Activated effector memory CD4-positive, alpha-beta T cell treated with Interleukin-2 at 50 U/mL for 16 hours (primary cell): ENCODE results near the gene CCDC186.
A peak's percentile ranks its signal among the peaks of the same experiment; 100 is the strongest.

Experiments
- DNase-seq: peaks from one replicate; pipeline ENCODE4 v3.0.0-alpha.2; 2020

The CCDC186 gene

GRCh38 chr10:114103284-114103683, 70.7 kb downstream of the CCDC186 start:
- no peak for DNase-seq

- no peak for DNase-seq
These were observed 71.7 kb downstream of the CCDC186 start for GRCh38 chr10:114102256-114102655.

DNA sequence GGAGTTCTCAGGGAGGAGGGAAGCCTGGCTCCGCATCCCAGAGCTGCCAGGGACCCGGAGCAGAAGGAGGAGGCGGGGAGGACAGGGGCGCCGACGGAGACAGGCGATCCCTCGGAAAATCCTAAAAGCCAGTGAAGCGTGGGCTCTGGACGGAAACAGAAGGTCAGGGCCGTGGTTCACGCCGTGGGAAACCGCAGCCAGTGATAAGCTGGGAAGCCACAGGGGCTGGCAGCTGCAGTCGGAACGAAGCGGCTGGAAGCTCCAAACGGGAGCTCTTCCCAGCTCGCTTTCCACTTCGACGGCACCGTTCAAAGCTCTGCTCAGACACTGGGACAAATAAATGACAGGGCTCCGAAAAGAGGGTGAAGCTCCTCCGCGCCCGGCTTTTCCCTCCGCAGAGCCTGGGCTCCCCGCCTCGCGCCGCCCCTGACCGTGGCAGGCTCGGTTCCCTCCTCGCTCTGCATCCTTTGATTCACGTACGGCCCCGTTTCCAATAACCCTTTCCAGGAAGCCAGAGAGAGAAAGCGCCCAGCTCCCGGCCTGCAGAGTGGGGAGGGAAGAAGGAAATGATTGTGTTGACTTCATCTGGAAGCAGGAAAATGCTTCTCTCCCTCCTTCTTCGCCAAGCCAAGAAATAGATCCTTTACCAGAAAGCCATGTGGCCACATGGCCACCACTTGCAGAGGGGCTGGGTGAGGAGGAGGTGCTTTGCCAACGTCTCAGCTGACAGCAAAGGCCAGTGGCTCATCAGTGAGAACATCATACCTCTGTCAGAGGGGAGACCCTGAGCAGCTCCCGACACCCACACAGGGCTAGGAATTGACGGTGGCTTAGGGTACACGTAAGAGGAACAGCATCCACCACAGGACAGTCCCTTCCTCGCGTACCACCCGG, 72.9 kb downstream of the CCDC186 start:
- no peak for DNase-seq

- no peak for DNase-seq
These were observed 77.1 kb downstream of the CCDC186 start for GRCh38 chr10:114096864-114097263.

DNA sequence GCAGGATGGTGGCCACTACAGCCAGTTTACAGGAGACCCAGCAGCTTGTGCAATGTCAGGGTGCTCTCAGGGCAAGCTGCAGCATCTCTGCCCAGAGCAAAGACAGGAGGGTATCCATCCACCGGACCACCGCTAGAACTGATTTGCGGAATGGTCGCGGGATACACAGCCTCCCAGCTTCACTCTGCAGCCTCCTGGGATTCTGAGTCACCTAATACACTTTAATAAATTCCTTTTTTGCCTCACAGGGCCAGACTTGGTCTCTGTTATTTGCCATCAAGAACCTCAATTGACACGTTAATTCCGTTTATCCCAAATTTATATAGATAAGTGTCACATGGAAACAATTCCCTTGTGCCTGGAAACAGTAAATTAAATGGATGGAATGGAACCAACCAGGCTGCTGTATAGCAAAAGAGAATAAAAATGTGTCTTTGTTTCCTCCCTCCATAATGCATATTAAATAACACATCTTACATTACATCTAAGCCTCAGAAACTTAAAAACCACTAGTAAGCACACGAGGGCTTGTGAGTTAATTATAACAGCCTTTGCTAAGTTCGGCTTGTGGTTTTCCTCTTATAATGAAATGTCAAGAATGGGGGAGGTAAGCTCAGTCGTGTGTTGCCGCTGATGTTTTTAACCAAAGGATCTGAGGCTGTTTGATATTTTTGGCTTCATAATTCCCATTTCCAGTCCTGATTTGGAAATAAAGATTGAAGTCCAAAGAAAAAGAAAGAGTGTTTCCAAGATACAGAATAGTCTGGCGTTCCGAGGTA, 78.3 kb downstream of the CCDC186 start:
- no peak for DNase-seq

DNA sequence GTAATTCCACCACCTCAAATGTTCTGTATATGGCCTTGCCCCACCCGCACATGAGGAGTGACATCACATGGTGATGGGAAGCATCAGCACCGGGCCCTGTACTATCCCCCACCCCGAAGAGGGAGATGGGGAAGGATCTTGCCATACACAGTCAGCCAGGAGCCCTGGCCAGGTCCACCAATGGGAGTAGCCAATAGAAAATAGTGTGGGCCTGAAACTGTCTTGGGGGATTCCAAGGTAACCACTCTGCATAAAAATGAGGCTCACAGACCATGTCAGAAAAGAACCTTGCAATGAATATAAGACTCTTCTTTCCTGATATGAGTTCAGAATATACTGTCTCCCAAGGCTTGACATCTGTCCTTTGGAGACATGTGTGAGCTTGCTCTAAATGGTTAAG, 79.2 kb downstream of the CCDC186 start:
- DNase-seq, result no peak

DNA sequence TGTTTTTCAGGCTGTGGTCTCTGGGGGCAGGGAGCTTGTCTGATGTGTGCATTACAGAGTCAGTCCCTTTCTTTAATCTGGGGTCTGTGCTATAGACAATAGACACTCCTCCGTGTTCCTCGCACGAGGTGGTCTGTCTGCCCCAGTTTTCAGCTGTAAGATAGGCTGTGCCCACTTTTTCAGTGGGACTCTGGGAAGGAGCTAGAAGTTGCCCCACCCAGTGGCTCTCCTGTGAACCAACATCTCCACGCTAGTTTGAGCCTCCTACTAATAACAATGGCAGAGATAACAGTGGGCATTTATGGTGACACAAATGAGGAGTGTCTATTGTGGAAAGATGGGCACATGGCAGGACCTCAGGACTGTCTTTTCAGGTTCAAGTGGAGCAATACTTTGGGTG, 86.3 kb downstream of the CCDC186 start:
- DNase-seq, result no peak

- DNase-seq, result no peak
These were observed 86.7 kb downstream of the CCDC186 start for GRCh38 chr10:114087255-114087654.

DNA sequence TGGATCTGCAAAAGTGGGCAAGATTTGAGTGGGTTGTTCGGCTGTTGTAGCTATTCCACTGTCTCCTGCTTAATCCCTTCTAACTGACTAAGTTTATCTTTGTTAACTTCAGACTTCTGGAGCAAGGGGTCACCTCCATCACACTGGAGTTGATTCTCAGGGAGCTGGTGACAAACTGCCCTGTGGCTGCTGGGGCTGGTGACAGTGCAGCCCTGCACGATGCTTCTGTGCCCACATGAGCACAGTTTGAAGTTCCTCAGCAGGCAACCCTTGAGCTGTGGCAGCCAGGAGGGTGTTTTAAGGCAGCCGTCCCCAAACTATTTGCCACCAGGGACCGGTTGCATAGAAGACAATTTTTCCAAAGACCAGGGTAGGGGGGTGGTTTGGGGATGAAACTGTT, 89.8 kb downstream of the CCDC186 start:
- DNase-seq, result no peak

DNA sequence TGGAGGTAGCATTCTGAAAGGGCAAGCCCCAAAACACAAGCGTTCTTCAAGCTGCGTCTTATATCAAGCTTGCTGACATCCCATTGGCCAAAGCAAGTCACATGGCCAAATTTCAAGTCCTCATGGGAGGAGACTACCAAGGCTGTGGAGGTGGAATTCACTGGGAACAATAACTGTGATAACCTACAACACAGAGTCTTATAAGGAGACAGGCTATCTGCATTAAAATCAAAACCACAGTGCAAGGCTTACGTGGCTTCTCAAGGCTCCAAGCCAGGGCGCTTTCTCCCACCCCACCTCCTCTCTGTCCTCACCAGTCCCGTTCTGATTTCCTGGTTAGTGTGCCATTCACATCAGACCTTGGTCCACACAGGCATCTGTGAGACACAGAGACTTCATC, 91.0 kb downstream of the CCDC186 start:
- DNase-seq, result no peak

DNA sequence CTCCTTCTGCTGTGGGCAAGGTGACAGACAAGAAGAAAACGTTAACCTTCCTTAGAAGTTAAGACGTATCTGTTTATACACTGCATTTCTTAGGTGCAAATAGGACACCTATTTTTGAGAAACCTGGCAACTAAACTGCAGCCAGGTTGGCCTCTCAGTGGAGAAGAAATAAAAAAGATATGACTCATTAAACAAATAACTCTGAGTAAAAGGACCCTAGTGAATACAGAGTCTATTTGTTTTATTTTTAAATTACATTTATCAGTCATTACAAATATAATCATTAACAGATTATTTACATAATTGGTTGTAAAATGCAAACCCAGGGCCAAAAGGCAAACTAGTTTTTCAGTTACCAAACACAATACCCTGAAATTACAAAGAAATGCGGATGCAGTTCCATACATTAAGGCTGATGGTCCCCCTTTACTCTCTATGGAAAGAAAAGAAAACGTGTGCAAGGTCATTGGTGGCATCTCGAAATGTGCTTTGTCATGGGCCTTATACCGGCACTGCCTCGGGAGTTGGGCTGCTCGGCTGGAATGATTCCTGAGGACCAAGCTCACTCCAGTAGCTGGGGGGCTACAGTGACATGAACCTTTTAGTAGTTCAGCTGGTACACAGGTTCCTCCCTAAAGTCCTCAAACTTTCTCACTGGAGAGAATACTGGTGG, 92.0 kb downstream of the CCDC186 start:
- no peak for DNase-seq

DNA sequence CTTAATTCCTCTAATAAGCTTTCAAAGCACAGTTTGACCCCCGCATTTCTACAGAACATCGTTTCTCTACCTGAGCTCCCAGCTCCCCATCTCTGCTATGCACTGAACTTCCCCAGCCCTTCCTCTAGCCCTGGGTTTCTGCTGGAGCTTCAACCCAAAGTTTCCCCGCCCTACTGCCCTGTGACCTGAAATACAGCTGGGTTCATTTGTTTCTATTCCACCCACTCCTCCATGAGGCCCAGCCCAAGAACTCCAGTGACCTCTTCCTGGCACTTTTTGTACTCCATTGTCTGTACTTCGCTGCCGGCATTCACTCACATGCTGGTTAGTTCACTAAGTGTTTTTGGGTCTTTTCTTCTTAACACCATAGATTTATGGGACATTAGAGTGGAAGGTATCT, 94.6 kb downstream of the CCDC186 start:
- DNase-seq, result no peak

DNA sequence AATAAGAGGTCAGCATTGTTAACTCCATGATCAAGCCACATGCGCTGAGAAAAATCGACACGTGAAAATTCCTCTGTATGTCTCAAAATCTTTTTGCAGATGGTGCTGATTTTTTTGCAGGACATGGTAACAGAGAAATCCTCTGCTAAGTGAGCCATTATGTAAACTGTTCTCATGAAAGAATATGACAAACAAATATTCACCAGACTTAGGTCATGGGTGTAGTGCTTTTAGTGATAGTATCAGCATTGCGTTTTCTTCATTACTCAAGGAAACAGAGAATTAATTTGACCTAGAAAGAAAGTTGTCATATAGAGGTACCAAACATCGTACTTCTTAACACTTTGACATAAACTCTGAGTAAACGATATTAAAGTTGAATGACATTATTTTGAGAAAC, 95.7 kb downstream of the CCDC186 start:
- no peak for DNase-seq

GRCh38 chr10:114077815-114078219, 96.2 kb downstream of the CCDC186 start:
- no peak for DNase-seq

GRCh38 chr10:114077347-114077746, 96.7 kb downstream of the CCDC186 start:
- no peak for DNase-seq

- no peak for DNase-seq
These were observed 98.9 kb downstream of the CCDC186 start for GRCh38 chr10:114075093-114075492.

DNA sequence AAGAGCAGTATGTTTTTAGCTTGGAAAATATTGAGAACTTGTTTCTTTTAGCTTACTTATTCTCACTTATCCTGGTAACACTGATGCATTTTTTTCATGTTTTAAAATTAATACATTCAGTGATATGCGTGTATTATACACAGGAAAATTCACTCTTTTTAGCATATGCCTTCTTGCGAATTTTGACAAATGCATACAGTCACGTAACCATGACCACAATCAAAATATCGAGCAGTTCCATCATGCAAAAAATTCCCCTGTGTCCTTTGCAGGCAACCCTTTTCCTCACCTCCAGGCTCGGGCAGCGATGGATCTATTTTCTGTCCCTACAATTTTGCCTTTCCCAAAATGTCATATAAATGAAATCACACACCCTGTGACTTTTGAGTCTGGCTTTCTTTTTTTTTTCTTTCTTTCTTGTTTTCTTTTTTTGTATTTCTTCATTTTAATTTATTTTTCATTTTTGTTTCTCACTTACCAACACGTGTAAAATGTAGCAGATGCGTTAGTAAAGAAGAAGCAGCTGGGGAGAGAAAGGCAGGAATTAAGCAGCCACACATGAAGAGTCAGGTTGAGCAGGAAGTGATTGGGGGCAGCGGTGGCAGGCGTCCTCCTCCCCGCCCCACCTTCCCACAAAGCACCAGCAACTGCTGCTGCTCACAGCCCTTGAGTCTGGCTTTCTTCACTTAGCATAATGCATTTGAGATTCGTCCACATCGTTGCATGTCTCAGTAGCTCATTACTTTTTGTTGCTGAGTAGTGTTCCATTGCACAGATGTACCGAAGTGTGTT, 100.4 kb downstream of the CCDC186 start:
- DNase-seq, result peak; percentile 6

DNA sequence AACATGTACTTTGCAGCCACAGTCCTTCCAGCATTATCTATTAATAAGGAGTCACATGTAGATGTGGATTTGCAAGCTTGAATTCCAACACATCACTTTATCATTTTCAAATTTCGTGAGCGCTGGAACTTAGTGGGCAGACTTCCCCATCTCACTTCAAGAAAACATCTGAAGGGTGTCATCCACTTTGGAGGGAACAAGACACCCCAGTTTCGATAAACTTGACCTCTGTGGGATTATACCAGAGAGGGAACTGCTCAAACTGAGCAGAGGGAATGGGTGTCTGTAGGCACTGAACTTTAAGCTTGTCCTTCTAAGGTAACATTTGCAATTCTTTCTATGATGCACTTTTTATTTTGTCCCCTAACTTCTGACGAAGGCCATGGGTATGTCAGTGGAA, 102.8 kb downstream of the CCDC186 start:
- no peak for DNase-seq
